ENCODE data around the gene HAAO.

HAAO gene

DNA sequence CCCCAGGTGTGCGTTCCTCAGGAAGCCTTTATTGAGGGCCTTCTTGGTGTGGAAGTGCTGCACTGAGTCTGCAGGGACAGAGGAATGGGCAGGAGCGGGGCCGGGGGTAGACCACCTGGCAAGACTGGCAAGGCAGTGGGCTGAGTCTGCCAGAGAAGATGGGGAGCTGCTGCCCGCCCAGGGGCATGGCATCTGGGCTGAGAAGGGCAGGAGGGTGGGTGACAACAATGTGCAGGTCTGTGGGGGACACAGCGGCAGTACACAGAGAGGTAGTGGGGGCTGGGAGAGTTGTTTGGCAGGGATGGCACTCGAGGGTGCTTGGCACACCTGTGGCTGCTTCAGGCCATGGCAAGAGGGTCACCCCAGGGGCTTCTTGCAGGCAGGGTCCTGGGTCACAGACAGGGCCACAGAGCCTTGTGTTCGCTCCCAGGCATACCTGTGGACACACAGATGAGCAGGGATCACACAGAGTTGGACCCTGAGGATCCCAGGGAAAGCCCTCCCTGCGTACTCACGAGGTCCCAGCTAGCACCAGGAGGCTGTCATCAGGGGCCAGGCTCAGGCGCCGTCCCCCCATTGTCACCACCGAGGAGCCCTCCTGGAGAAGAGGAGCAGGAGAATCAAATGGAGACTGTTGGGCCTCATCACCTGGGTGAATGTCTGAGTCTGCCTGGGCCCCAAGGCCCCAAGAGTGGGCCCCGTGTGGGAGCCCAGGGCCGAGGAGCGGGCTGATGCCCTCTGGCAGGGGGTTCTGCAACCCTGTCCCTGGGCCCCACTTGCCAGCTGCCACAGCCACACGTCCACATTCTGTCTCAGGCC is 25.1 kb downstream of the HAAO start:
- no peak for DNase-seq

DNA sequence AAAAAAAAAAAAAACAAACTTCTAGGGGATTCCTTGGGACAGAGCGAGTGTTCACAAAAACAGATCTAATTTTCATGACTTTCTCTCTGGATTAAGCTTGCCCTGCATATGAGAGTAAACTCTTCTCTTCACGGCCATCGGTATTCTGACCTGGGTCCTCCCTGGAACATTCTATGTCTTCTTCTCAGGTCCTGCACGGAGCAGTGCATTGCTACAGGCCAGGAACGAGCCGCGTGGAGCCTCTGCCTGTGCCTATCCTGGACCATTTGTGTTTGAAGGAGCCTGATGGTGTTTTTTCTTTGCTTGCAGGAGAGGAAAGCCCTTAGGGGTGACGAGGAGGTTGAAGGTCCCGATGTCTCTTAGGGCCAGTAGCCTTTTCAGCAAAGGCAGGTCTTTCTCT is 26.7 kb downstream of the HAAO start:
- no peak for DNase-seq

DNA sequence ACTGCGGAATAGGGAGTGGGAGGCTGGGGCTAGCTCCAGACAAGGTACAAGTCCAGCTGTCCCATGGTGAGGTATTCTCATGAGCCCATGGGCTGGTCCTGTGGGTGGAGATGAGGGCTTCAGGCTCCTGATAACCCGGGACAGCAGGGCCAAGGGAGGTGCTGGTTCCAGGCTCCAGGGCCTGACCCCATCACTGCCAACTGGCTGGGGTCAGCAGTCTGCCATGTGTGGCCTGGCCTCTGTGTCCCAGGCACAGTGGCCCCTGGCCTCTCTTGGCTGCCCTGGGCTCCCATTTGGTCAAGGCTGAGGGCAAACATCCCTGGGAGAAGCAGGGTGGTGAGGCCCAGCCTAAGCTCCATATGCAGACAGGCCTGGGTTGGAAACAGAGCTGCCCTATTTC is 27.5 kb downstream of the HAAO start:
- DNase-seq = no peak

DNA sequence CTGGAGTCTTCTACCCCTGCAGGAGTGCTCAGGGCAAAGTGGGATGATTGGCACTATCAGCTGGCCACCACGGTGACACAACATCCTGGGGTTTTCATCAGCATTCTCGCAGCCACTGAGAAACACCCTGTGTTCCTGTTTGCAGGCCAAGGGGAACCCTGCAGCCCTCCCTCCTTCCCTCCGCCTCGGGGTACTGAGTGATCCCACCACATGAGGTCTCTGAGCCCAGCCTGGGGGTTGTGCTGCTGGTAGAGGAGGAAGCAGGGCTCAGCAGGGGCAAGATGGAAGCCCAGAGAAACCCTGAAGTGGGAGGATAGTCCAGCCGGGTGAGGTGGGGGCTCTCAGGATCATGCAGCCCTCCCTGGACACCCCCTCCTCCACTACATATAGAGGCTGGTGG is 28.3 kb downstream of the HAAO start, which contains the start of gene OXER1:
Gene OXER1, minus strand, starts transcription at position 40 of the 400 bp plus-strand sequence. CDS start 73 bp downstream, outside the sequence.
- no peak for DNase-seq

DNA sequence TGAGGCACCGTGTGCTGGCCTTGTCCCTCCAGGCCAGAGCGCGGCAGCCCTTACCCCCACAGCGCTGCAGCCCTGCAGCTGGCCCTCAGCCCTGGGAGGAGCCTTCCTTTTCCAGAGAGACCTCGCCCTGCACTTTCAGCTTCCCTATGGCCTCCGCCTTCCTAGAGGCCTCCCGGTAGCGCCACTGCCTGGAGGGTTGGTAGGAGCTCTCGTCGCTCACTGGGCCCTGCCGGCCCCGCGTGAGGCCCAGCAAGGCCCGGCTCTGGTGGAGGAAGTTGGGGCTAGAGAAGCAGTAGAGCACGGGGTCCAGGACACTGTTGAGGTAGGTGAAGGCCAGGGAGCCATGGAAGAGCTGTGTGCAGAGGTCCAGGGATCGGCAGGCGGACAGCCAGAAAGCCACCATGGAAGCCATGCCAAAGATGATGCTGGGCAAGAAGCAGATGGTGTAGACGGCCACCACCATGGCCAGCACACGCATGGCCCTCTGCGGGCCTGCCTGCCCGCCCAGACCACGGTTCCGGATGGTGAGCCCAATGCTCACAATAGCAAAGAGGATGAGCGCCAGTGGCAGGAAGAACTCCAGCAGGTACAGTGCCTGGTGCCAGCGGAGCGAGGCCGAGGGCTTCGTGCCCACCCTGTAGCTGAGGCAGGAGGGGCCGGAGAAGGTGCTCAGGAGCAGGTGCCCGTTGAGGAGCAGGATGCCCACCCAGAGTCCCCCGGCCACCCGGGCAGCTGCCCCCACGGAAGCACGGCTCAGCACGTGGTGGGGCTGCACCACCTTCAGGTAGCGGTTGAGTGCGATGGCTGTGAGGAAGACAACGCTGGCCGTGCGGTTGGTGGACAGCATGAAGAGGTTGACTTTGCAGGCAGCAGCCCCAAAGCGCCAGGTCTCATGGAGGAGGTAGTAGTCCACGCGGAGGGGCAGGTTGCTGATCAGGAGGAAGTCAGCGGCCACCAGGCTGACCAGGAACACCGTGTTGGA is 29.3 kb downstream of the HAAO start:
- no peak for DNase-seq

DNA sequence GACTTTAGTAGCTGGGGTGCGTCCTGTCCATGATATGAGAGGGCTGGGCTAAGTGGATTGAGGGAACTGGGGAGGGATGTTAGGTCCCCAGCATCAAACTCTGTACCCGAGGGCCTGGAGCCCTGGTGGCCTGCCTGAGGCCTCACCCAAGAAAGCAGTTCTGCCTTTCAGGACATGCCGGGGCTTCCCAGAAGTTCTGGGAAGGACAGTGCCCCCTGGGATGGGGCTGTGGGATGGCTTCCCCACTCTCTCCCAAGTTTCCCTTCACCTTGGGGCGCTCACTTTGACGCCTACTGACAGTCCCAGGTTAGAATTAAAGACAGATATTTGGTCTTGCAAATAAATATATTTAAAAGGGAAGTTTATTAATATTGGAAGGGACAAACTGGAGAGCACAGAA is 30.2 kb downstream of the HAAO start:
- DNase-seq = no peak

DNA sequence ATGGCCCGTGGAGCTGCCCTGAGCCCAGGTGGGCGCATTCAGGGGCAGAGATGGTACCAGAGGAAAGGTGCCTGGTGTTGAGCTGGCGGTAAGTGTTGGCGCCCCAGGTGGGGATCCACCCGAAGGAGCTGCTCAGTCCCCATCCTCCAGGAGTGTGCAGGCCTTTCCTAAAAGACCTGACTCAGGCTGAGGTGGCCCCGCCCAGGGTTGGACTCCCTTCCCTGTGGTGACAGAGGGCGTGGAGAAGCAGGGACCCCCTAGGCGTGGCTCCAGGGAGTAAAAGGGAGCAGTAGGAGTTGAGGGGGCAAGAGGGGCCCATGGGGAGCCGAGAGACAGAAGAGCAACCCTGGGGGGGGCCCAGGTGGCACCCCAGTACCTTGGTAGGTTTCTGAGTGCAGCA is 30.8 kb downstream of the HAAO start:
- no peak for DNase-seq

DNA sequence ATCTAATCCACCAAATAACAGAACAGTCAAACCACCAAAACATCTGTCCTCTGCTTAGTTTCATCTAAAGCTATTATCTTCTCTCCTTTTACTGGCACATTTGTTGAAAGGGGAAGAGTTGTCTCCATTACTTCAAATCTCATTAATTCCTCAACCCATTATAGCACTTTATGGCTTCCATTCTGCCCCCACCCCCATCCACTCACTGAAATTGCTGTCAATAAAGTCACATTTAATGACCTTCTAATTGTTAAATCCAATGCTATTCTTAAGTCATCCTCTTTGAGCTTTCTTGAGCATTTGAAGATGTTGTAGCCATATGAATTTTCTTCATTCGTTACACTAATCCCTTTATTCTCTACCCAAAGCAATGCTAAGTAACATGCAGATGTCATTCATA is 33.6 kb downstream of the HAAO start:
- no peak for DNase-seq

DNA sequence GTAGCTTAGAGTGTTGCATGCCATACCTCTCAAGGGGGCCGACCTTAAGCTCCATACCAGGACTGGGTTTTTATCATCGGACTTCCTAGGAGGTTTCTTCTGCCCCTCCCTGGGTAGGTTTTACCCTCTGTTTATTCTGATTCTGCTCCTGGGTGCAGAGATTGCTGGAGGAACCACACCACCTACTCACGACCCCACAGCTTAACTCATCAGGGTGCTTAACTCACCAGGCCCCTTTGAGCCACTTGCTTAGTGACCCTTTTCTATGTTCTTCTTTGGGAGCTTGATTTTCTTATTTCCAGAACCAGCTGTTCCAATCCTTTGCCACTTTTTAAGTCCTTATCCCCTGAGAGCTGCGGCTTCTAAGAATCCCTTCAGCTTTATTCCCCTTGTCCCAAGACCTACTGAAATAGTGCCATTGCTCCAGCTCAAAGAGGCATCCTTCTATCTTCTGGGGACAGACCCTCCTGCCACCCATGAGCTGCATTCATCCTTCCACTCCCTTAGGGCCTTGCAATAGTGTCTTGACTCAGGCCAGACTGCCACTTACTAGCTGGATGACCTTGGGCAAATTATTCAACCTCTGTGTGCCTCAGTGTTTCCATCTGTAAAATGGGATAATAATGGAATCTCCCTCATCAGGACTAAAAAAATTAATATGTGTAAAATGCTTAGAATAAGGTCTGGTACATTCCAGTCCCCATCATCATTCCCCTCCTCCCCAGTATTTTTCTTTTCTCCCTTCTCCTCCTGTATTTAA is 34.2 kb downstream of the HAAO start:
- no peak for DNase-seq

DNA sequence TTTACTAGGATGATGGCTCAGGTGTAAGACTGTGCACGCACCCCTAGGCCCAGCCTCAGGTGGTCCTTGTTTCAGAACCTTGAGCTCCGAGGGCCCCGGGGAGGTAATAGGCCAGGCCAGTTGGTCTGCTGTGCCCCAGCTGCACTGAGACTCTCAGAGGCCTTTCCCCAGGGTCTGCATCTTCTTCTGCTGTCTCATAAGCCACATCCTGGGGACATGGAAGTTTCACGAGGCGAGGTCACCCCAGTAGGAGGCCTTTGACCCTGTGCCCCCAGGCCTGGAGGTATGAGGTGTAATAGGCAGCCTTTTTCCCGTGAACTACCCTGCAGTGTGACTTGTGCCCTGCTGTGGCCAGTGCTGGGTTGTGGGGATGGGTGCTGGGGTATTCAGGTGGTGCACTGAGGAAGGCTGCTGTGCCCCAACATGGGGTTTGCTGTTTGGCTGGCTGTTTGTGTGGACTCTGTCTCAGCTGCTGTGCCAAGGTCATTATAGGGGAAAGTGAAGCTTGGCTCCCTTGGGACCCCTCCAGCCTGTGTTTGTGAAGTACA is 35.3 kb downstream of the HAAO start:
- DNase-seq = no peak

DNA sequence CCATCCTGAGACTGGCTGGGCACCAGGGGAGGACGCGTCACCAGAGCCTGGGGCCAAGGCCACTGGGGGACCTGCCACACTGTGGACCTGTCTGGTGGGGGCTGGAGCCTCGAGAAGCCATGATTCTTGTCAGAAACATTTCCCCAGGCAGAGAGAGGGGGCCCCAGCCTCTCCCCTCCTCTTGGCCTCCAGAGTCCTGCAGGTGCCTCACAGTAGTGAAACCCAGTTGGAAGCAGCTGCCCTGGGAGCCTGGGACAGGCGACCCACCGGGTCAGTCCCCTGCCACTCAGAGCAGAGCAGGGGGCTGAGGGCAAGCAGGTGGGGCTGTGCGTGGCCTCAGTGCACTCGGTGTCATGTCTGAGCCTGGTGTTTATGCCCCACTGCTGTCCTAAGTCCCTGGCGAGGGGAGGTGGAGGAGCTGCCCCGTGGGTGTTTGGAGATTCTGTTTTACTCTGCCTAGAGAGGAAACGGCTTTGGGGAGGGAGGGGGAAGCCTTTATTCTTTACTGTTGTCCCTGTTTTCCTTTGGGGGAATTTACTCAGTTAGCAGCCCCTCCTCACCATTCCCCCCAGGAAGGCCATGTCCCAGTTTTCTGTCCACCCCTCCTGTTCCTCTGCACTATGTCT is 36.1 kb downstream of the HAAO start:
- no peak for DNase-seq

DNA sequence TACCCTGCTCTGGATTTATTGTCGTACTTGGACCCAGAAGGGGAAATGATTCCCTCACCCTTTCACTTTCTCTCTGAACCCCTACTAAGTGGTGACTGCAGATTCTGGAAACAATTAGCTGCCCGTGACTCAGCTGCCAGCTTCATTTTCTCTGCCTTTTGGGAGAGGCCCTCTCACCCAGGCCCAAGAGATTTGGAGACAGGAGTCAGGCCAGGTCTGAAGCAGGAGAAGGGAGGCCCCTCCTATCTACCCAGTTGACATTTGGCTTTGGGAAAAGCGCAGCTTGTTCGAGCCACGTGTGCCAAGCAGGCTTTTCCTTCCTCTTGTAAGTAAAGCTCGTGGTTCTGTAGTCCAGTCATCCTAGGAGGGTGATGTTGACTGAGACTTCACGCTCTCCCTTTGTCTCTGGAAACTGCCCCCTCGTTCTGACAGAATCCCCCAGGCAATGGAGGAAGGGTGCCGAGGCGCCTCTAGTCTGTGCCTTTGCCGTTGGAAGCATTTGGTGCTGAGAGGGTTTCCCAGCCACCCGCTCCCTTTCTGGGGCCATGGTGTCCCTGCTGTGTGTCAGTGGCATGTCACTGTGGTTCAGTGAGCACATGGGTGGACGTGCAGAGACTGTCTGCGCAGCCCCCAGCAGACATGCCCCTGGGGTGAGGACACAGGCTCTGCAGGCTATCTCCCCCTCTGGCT is 37.0 kb downstream of the HAAO start:
- no peak for DNase-seq

DNA sequence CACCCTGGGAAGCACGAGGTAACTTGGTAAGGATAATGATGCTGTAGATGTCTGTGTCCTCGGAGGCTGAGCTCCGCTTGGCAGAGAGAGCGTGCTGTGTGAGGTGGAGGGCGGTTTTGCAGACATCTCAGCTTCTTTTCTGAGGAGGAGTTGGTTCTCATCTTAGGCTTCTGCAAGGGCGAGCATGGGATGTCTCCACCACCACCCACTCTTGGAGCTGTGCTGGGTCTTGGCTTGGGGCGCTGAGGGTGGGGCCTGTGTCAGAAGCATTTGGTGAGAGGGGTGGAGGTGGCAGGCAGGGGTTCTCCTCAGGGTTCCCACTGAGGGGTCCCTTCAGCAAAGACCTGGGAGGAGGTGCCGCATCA is 37.6 kb downstream of the HAAO start:
- DNase-seq = no peak

DNA sequence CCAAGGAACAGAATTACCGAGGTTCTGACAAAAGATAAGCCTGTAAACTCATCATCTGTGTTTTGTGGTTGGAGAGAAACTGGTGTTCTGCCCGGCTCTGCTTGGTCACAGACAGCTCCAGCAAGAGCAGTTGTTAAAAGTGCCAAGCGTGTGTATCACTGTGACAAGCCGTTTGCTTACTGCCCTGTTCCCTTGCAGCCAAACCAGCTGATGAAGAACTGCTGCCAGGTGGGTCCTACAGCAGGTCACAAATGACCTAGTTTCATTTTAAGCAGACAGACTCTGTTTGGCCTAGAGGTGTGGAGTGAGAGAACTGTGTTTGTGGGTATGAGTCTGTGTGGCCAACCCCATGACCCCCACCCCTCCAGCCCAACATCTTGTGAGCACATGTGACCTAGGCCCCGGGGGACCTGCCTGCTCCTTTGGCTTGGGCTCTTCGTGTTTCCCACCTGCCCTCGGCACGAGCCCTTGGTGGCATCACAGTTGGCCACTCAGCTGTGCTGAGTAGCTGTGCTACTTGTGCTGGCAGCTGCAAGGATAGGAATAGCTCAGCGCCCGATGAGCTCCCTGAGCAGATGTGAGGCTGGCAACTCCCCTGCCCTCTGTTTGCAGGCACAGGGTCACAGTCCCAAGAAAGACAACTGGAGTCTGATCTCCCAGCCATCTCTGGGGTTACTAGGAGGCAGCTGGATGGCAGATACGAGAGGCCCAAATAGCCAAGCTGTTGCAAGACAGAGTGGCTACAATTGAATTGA is 38.2 kb downstream of the HAAO start:
- DNase-seq = no peak

DNA sequence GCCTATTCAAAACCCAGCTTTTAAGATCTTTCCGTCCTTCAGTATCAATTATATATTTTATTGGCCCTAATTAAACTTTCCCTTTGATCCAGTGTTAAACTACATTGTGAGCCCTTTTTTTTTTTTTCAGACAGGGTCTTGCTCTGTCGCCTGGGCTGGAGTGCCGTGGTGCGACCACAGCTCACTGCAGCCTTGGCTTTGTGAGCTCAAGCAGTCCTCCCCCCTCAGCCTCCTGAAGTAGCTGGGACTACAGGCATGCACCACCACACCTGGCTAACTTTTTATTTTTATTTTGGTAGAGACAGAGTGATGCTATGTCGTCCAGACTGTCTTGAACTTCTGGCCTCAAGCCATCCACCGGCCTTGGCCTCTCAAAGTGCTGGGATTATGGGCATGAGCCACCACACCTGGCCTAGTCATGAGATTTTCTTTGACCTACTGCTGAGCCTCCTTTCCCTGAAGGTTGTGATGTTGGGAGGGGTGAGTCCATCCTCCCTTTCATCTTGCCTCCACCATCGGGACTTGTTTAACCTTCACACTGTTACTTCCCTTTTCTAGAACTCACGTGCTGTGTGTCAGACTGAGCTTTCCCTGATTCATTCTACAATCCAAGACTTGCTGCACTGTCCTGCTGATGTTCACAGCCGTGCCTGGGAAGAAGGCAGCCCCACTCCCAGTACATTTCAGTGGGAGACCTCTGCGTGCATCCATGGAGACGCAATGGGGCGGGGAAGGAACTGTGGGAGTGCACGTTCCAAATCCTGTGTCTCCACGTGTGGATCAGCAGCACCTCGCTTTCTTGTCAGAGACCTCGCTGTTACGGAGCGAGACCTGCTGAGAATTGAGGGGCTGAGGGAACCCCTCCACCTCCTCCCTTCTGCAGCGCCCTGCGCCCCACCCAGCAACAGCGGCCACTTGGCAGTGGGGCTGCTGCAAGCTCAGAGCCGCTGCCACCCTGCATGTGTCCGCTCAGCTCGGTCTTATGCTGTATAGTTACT is 39.3 kb downstream of the HAAO start:
- no peak for DNase-seq

DNA sequence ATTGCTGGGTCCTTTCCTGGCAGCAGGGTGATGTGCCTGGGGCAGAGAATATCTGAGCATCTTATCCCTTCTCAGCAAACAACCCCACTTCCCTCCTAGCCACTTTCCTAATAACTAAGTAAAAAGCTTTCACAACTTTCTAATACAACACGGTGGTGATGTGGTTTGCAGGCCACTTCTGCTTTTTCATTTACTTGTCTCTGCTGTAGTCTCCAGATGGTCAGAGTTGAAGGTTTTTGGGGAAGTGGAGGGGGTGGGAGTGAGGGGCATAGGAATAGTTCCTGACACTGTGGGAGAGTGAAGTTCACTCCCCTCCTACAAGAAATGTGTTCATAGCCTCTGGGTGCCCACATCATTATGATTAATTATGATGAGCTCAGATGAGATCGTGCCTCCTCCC is 40.1 kb downstream of the HAAO start:
- no peak for DNase-seq

DNA sequence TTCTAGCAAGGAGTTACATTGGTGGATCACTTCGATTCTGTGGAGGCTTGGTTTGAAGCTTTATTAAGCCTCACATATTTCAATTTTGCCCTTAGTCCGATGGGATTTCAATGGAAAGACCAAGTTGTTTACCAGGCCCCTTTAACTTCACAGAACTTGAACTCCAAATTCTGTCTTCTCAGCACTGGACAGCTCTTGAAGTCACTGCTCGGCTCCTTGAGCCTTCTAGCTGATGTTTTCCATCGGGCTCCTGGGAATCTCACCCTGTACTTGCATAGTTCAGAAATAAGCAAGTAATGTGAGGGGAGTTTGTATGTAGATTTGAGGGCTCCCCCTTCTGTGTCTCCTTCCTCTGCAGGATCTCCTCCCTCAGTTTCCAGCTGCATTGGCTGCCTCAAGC is 43.5 kb downstream of the HAAO start:
- no peak for DNase-seq

DNA sequence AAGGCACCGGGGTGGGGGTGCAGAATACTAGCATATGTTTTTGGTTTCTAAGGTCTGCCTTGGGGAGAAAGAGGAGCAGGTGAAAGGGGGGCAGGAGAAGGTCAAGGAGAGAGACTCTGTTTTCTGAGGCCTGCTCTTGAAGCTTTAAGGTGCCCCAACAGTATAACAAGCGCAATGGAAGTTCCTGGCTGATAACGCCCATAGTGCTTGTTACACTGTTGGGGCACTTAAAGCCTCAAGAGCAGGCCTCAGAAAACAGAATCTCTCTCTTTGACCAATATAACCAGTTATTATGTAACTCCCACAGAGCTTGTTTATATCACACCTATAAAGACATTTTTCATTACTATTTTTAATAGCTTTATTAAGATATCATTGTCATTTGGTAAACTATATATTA is 45.0 kb downstream of the HAAO start:
- no peak for DNase-seq

DNA sequence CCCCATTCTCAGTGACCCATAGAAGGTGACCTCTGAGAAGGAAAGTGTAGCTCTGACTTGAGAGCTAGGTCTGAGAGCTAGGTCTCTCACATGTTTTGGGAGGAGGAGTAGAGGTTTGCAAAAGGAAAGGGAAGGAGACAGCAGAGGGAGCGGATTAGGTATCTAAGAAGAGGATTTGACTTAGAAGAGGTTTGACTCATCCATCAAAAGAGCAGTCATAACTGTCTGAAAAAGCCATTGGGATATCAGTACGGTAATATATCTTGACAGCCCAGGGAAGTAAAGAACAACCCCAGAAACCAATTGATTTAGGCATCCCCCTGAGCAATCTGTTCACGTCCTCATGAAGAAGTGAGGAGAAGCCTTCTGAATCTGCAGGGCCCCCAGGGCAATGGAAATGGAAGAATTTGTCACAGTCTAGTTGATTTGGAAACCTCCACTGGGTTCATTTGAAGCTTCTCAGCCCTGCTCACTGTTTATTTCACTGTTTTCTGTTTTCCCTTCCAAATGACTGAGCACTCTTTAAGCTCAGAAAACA is 47.8 kb downstream of the HAAO start:
- no peak for DNase-seq

DNA sequence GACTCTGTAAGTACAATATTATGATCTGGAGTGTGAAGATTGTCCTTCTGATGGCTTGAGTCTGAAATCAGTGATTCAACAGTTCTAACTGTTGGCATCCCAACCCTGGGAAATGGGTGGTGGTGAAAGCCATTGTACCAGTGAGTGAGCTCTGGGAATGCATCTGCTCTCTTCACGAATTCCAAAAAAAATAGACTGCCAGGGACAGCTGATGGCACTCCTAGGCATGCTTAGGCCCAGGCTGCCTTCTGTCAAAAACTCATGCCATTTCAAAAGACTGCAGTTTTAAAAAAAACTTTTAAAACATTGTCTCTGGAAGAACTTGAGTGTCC is 48.8 kb downstream of the HAAO start:
- no peak for DNase-seq

Data from NCI-H1105 (cell line).